Fibroblast of skin of back (primary cell): ENCODE measurements around the gene ZNF530. TPM values are rescaled to one million over a fixed set of nuclear protein-coding genes. Genes with fewer than 3 reads are reported as not detected.
A peak's percentile ranks its signal among the peaks of the same experiment; 100 is the strongest.

Experiments
- DNase-seq: peaks from one replicate; pipeline ENCODE4 v3.0.0-alpha.2; 2013
- polyA plus RNA-seq, 2 experiments: library from polyadenylated mRNA; unstranded; fragments of 120-200 nt; gene quantifications; one replicate each; pipeline ENCODE4 v1.2.1, GENCODE V29; 2013; ENCODE audit not compliant: insufficient read length in 2 of 2

ZNF530 gene
- polyA plus RNA-seq (2013, experiment 1 of 2; ENCODE audit: insufficient read length), result 3.4 TPM
- polyA plus RNA-seq (2013, experiment 2 of 2; ENCODE audit: insufficient read length), result 1.1 TPM

GRCh38 chr19:57599761-57600383 is at the start of gene ZNF530:
Gene ZNF530 (plus strand): TSS chr19:57599885. CDS start chr19:57604346, 4,461 bp downstream.
- DNase-seq, result peak; percentile 95

GRCh38 chr19:57552432-57552831 is 47.3 kb upstream of the ZNF530 start:
- no peak for DNase-seq

GRCh38 chr19:57557659-57558058 is 42.0 kb upstream of the ZNF530 start:
- no peak for DNase-seq

- peak; percentile 17 for DNase-seq
Measured at GRCh38 chr19:57558525-57558924, 41.2 kb upstream of the ZNF530 start.

GRCh38 chr19:57559008-57559403 is 40.7 kb upstream of the ZNF530 start:
- peak; percentile 27 for DNase-seq

GRCh38 chr19:57559404-57560025 is 40.2 kb upstream of the ZNF530 start, which contains the start of gene ZNF550:
Gene ZNF550 (minus strand): TSS chr19:57559863. CDS start chr19:57559682, 181 bp downstream.
- peak; percentile 90 for DNase-seq

GRCh38 chr19:57560049-57560491 is 39.6 kb upstream of the ZNF530 start:
- peak; percentile 92 for DNase-seq

GRCh38 chr19:57563547-57563946 is 36.1 kb upstream of the ZNF530 start:
- no peak for DNase-seq

- peak; percentile 26 for DNase-seq
Measured at GRCh38 chr19:57566396-57567265, 33.1 kb upstream of the ZNF530 start.

- DNase-seq, result no peak
Measured at GRCh38 chr19:57570707-57571106, 29.0 kb upstream of the ZNF530 start.

GRCh38 chr19:57572415-57572947 is 27.2 kb upstream of the ZNF530 start:
- DNase-seq, result no peak

- no peak for DNase-seq
Measured at GRCh38 chr19:57576661-57577060, 23.0 kb upstream of the ZNF530 start.

- DNase-seq, result peak; percentile 99
Measured at GRCh38 chr19:57578487-57579205, 21.0 kb upstream of the ZNF530 start, which contains the start of gene ZNF416. Gene ZNF416 (minus strand): TSS chr19:57578911. CDS start chr19:57578704, 207 bp downstream.

GRCh38 chr19:57583104-57583520 is 16.6 kb upstream of the ZNF530 start:
- DNase-seq, result no peak

- DNase-seq, result peak; percentile 97
Measured at GRCh38 chr19:57583521-57584416, 15.9 kb upstream of the ZNF530 start, which contains the start of gene ZIK1. Gene ZIK1 (plus strand): TSS chr19:57584145. CDS start chr19:57584357, 212 bp downstream.

GRCh38 chr19:57587529-57587928 is 12.2 kb upstream of the ZNF530 start:
- DNase-seq, result peak; percentile 57

GRCh38 chr19:57599377-57599760 is 316 bp upstream of the ZNF530 start:
- no peak for DNase-seq

- no peak for DNase-seq
Measured at GRCh38 chr19:57606931-57607330, 7.2 kb downstream of the ZNF530 start.

- DNase-seq, result no peak
Measured at GRCh38 chr19:57611113-57611512, 11.4 kb downstream of the ZNF530 start.

- DNase-seq, result peak; percentile 93
Measured at GRCh38 chr19:57613941-57614743, 14.5 kb downstream of the ZNF530 start, which contains the start of gene ZNF134. Gene ZNF134 (plus strand): TSS chr19:57614242. CDS start chr19:57619469, 5,227 bp downstream.
